HUDEP-2 (cell line): ENCODE results near the gene PSG1.
"Not testable (repeated sequence)": the region's sequence is repeated elsewhere in the genome, so short reads cannot be mapped to it uniquely, and the experiment has no call there.

Experiments
- DNase-seq, 76 experiments: peaks; one replicate each; lab custom pipeline; 2025; ENCODE audit not compliant: unreplicated experiment in 76 of 76; lab: John Stamatoyannopoulos, UW

The PSG1 gene

GRCh38 chr19:42831221-42832019 lies 48.1 kb downstream of the PSG1 start:
- DNase-seq, result no peak

GRCh38 chr19:42821306-42821977 lies 58.1 kb downstream of the PSG1 start:
- DNase-seq, result not testable (repeated sequence)

- not testable (repeated sequence) for DNase-seq
These were observed 59.4 kb downstream of the PSG1 start for GRCh38 chr19:42819960-42820650.

GRCh38 chr19:42816894-42817293 lies 62.6 kb downstream of the PSG1 start:
- DNase-seq, result no peak
